ENCODE data around the gene LMBR1.

LMBR1 gene

GRCh38 chr7:156731651-156732050 is 161.3 kb downstream of the LMBR1 start:
- TF ChIP-seq USF1 (IDR thresholded peaks at IDR 0.05) (no peak), CEBPB (IDR thresholded peaks at IDR 0.05) (no peak)

GRCh38 chr7:156725936-156726335 is 167.0 kb downstream of the LMBR1 start:
- no peak for TF ChIP-seq CREB1 (IDR thresholded peaks at IDR 0.05; ENCODE audit: low read depth)
- TF ChIP-seq EGR1 (IDR thresholded peaks at IDR 0.05): no peak
- no peak for TF ChIP-seq CEBPB (IDR thresholded peaks at IDR 0.05)
- TF ChIP-seq TCF12 (IDR thresholded peaks at IDR 0.05; ENCODE audit: low read depth): no peak
- TF ChIP-seq TEAD4 (IDR thresholded peaks at IDR 0.05): no peak
- TF ChIP-seq, protein P1, sequence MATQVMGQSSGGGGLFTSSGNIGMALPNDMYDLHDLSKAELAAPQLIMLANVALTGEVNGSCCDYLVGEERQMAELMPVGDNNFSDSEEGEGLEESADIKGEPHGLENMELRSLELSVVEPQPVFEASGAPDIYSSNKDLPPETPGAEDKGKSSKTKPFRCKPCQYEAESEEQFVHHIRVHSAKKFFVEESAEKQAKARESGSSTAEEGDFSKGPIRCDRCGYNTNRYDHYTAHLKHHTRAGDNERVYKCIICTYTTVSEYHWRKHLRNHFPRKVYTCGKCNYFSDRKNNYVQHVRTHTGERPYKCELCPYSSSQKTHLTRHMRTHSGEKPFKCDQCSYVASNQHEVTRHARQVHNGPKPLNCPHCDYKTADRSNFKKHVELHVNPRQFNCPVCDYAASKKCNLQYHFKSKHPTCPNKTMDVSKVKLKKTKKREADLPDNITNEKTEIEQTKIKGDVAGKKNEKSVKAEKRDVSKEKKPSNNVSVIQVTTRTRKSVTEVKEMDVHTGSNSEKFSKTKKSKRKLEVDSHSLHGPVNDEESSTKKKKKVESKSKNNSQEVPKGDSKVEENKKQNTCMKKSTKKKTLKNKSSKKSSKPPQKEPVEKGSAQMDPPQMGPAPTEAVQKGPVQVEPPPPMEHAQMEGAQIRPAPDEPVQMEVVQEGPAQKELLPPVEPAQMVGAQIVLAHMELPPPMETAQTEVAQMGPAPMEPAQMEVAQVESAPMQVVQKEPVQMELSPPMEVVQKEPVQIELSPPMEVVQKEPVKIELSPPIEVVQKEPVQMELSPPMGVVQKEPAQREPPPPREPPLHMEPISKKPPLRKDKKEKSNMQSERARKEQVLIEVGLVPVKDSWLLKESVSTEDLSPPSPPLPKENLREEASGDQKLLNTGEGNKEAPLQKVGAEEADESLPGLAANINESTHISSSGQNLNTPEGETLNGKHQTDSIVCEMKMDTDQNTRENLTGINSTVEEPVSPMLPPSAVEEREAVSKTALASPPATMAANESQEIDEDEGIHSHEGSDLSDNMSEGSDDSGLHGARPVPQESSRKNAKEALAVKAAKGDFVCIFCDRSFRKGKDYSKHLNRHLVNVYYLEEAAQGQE (IDR thresholded peaks at IDR 0.05; ENCODE audit: low read depth): no peak
- TF ChIP-seq EP300 (IDR thresholded peaks at IDR 0.05; ENCODE audit: borderline replicate concordance): no peak
- no peak for TF ChIP-seq RAD21 (IDR thresholded peaks at IDR 0.05; ENCODE audit: low read depth)
- no peak for TF ChIP-seq ZBTB7A (IDR thresholded peaks at IDR 0.05; ENCODE audit: low read depth)
- TF ChIP-seq, protein P2, sequence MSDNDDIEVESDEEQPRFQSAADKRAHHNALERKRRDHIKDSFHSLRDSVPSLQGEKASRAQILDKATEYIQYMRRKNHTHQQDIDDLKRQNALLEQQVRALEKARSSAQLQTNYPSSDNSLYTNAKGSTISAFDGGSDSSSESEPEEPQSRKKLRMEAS (IDR thresholded peaks at IDR 0.05): no peak
- no peak for TF ChIP-seq FOXM1 (IDR thresholded peaks at IDR 0.05; ENCODE audit: borderline replicate concordance, low read depth)
- TF ChIP-seq TAF1 (IDR thresholded peaks at IDR 0.05; ENCODE audit: low read depth): no peak
- TF ChIP-seq USF1 (IDR thresholded peaks at IDR 0.05): no peak
- TF ChIP-seq YY1 (IDR thresholded peaks at IDR 0.05; ENCODE audit: low read depth): no peak
- no peak for TF ChIP-seq NFIC (IDR thresholded peaks at IDR 0.05)

DNA sequence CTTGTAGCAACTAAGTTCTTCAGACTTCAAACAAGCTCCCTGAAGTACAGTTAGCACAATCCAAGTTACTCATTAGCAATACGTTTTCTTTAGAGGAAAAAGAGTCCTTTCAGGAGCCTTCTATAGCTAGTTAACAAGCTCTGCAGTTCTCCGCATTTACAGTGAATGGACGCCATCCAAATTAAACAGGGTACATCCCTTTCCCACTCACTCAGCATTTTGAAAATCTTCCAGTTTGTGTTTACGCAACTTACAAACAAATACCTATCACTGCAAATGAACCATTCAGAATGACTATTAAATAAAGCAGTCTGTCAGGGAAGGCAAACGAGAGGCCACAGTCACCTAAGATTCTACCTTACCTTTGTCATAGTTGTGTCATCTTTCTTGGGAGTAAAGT is 167.9 kb downstream of the LMBR1 start:
- TF ChIP-seq EP300 (IDR thresholded peaks at IDR 0.05; ENCODE audit: borderline replicate concordance) (no peak), USF1 (IDR thresholded peaks at IDR 0.05) (no peak)

- TF ChIP-seq TAF1 (IDR thresholded peaks at IDR 0.05; ENCODE audit: low read depth): no peak
- no peak for TF ChIP-seq USF1 (IDR thresholded peaks at IDR 0.05)
- TF ChIP-seq, protein P2 (IDR thresholded peaks at IDR 0.05): no peak
- no peak for TF ChIP-seq EGR1 (IDR thresholded peaks at IDR 0.05)
- TF ChIP-seq NFIC (IDR thresholded peaks at IDR 0.05): no peak
- TF ChIP-seq TCF12 (IDR thresholded peaks at IDR 0.05; ENCODE audit: low read depth): no peak
- TF ChIP-seq EP300 (IDR thresholded peaks at IDR 0.05; ENCODE audit: borderline replicate concordance): no peak
- no peak for TF ChIP-seq RAD21 (IDR thresholded peaks at IDR 0.05; ENCODE audit: low read depth)
- no peak for TF ChIP-seq CEBPB (IDR thresholded peaks at IDR 0.05)
- TF ChIP-seq CREB1 (IDR thresholded peaks at IDR 0.05; ENCODE audit: low read depth): no peak
- TF ChIP-seq YY1 (IDR thresholded peaks at IDR 0.05; ENCODE audit: low read depth): no peak
- no peak for TF ChIP-seq FOXM1 (IDR thresholded peaks at IDR 0.05; ENCODE audit: borderline replicate concordance, low read depth)
- no peak for TF ChIP-seq TEAD4 (IDR thresholded peaks at IDR 0.05)
- no peak for TF ChIP-seq ZBTB7A (IDR thresholded peaks at IDR 0.05; ENCODE audit: low read depth)
Measured at GRCh38 chr7:156722043-156722826, 170.7 kb downstream of the LMBR1 start.

DNA sequence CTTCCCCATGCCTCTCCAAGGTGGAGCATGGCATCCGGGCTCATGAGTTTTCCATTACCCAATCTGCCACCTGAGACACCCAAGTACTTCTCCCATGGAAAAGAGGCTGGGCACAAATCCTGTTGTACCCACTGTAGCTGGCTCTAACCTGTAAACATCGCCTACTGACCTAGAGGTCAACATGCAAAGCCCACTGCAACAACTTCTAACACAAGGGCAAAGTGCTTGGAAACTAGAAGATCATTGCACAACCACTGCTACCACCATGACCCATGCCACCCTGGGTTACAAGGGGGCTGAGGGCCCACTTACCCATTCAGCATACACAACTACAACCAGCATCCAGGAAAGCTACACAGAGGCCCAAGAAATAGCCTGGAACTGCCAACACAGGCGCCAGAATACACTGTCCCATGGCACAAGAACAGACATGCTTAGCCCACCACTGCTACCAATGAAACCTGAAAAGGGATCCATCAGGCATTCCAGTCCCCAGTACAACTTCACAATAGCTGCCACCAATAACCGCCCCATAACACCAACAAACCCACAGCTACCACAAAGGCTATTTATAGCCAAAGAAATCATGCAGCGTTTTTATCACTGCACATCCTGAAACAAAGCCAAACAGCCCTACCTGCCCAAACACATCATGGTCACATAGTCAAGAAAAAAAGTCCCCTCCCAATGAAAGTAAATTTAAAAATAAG is 189.1 kb downstream of the LMBR1 start:
- TF ChIP-seq USF1 (IDR thresholded peaks at IDR 0.05): no peak
- no peak for TF ChIP-seq FOXM1 (IDR thresholded peaks at IDR 0.05; ENCODE audit: borderline replicate concordance, low read depth)
- TF ChIP-seq EGR1 (IDR thresholded peaks at IDR 0.05): no peak
- no peak for TF ChIP-seq RAD21 (IDR thresholded peaks at IDR 0.05; ENCODE audit: low read depth)
- TF ChIP-seq, protein P1 (IDR thresholded peaks at IDR 0.05; ENCODE audit: low read depth): no peak
- TF ChIP-seq ZBTB7A (IDR thresholded peaks at IDR 0.05; ENCODE audit: low read depth): no peak
- TF ChIP-seq YY1 (IDR thresholded peaks at IDR 0.05; ENCODE audit: low read depth): no peak
- no peak for TF ChIP-seq TEAD4 (IDR thresholded peaks at IDR 0.05)
- no peak for TF ChIP-seq TCF12 (IDR thresholded peaks at IDR 0.05; ENCODE audit: low read depth)
